ENCODE results near the gene CCDC6.
"Not testable (repeated sequence)": the region's sequence is repeated elsewhere in the genome, so short reads cannot be mapped to it uniquely, and the experiment has no call there.

CCDC6 gene

GRCh38 chr10:59905066-59905730 is 1.2 kb downstream of the CCDC6 start:
- DNase-seq, result peak; percentile 29

- no peak for DNase-seq
Observed at GRCh38 chr10:59904426-59905065, 1.8 kb downstream of the CCDC6 start.

- no peak for DNase-seq
Observed at GRCh38 chr10:59903871-59904270, 2.5 kb downstream of the CCDC6 start.

- no peak for DNase-seq
Observed at GRCh38 chr10:59902016-59902415, 4.3 kb downstream of the CCDC6 start.

GRCh38 chr10:59901470-59901869 is 4.9 kb downstream of the CCDC6 start:
- no peak for DNase-seq

GRCh38 chr10:59900048-59900727 is 6.2 kb downstream of the CCDC6 start:
- no peak for DNase-seq

- no peak for DNase-seq
Observed at GRCh38 chr10:59898125-59898835, 8.1 kb downstream of the CCDC6 start.

GRCh38 chr10:59896191-59896590 is 10.2 kb downstream of the CCDC6 start:
- no peak for DNase-seq

- DNase-seq, result no peak
Observed at GRCh38 chr10:59895629-59896116, 10.7 kb downstream of the CCDC6 start.

- DNase-seq, result no peak
Observed at GRCh38 chr10:59894114-59894513, 12.2 kb downstream of the CCDC6 start.

- no peak for DNase-seq
Observed at GRCh38 chr10:59892697-59893096, 13.7 kb downstream of the CCDC6 start.

GRCh38 chr10:59891936-59892335 is 14.4 kb downstream of the CCDC6 start:
- no peak for DNase-seq

GRCh38 chr10:59891349-59891748 is 15.0 kb downstream of the CCDC6 start:
- DNase-seq, result no peak

GRCh38 chr10:59888781-59889435 is 17.4 kb downstream of the CCDC6 start:
- no peak for DNase-seq

GRCh38 chr10:59887972-59888640 is 18.2 kb downstream of the CCDC6 start:
- DNase-seq, result no peak

GRCh38 chr10:59887006-59887405 is 19.4 kb downstream of the CCDC6 start:
- no peak for DNase-seq

- no peak for DNase-seq
Observed at GRCh38 chr10:59885430-59886134, 20.8 kb downstream of the CCDC6 start.

GRCh38 chr10:59884893-59885292 is 21.5 kb downstream of the CCDC6 start:
- not testable (repeated sequence) for DNase-seq

GRCh38 chr10:59881640-59882039 is 24.7 kb downstream of the CCDC6 start:
- DNase-seq, result no peak

GRCh38 chr10:59880971-59881510 is 25.3 kb downstream of the CCDC6 start:
- DNase-seq, result peak; percentile 46

GRCh38 chr10:59880019-59880717 is 26.2 kb downstream of the CCDC6 start:
- no peak for DNase-seq

Data from CD4-positive, alpha-beta T cell treated with Interleukin-10 for 1 hour (primary cell).